SKM-1 treated with dmso at 0.1 percent for 144 hours (cell line): ENCODE data around the gene RPS6KA4.
"Not testable (repeated sequence)": the region's sequence is repeated elsewhere in the genome, so short reads cannot be mapped to it uniquely, and the experiment has no call there.

Experiments
- DNase-seq: peaks from one replicate; lab custom pipeline; 2025; ENCODE audit not compliant: unreplicated experiment; lab: John Stamatoyannopoulos, UW

Gene RPS6KA4

DNA sequence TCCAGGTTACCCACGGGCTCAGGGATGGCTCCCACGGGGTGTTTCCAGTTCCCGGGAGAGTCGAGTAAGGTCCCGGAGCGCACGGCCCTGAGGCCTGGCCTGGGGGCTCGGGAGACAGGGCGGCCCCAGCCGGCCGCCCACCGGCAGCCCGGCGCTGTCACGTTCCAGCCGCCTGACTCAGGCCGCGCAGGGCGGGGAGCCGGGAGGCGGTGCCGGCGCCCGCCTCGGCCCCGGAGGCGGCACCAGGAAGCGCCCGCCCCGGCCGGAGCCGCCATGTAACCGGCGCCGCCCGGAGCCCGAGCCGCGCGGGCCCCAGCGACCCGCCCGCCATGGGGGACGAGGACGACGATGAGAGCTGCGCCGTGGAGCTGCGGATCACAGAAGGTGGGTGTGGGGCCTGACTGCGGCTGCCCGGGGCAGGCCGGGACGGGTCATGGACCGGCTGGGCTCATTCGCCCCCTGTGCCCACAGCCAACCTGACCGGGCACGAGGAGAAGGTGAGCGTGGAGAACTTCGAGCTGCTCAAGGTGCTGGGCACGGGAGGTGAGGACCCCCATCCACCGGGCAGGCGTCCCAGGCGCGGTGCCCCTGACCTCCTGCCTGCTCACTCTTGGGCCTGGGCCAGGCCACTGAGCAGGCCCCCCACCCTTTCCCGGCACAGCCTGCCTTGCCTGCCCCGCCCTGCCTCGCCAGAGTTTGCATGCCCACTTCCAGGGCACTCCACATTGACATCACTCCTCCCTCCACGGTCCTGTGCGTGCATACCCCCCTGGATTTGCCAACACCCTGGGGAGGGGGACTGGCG, at the start of gene RPS6KA4:
RPS6KA4 (plus strand) TSS at position 256 of the 805 bp plus-strand sequence; CDS start at position 330, 74 bp downstream.
- DNase-seq: peak; percentile 8

- DNase-seq: no peak
Measured at GRCh38 chr11:64312947-64313346, 46.0 kb upstream of the RPS6KA4 start.

DNA sequence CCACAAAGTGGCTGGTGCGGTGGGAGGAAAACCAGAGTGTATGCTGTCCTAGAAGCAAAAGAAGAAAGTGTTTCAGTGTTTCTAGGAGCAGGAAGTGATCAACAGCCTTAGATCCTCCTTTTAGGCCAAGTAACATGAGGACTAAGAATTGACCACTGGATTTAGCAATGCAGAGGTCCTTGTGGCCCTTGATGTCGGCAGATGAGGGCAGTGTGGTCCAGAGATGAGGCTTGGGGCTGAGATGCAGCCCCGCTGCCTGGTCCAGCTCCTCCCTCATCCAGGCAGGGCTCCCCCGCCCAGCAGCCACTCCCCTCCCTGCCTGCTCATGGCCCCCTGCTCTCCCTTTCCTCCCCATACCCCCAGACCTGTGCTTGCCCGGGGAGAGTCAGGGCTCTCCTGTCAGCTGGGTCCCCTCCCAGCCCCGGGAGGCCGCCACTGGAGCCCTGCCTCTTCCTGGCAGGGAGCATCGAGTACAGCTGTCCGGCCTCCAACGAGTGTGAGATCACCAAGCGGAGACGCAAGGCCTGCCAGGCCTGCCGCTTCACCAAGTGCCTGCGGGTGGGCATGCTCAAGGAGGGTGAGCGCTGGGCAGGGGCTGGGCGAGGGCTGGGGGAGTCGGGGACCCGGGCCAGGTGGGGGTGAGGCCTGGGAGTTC, 45.3 kb upstream of the RPS6KA4 start:
- DNase-seq: no peak

- DNase-seq: no peak
Measured at GRCh38 chr11:64314146-64314804, 44.7 kb upstream of the RPS6KA4 start.

- DNase-seq: no peak
Measured at GRCh38 chr11:64314805-64315561, 44.0 kb upstream of the RPS6KA4 start.

DNA sequence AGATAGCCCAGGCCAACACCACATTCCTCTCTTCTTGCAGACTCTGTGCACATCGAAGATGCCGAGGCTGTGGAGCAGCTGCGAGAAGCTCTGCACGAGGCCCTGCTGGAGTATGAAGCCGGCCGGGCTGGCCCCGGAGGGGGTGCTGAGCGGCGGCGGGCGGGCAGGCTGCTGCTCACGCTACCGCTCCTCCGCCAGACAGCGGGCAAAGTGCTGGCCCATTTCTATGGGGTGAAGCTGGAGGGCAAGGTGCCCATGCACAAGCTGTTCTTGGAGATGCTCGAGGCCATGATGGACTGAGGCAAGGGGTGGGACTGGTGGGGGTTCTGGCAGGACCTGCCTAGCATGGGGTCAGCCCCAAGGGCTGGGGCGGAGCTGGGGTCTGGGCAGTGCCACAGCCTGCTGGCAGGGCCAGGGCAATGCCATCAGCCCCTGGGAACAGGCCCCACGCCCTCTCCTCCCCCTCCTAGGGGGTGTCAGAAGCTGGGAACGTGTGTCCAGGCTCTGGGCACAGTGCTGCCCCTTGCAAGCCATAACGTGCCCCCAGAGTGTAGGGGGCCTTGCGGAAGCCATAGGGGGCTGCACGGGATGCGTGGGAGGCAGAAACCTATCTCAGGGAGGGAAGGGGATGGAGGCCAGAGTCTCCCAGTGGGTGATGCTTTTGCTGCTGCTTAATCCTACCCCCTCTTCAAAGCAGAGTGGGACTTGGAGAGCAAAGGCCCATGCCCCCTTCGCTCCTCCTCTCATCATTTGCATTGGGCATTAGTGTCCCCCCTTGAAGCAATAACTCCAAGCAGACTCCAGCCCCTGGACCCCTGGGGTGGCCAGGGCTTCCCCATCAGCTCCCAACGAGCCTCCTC, 43.1 kb upstream of the RPS6KA4 start:
- DNase-seq: not testable (repeated sequence)

DNA sequence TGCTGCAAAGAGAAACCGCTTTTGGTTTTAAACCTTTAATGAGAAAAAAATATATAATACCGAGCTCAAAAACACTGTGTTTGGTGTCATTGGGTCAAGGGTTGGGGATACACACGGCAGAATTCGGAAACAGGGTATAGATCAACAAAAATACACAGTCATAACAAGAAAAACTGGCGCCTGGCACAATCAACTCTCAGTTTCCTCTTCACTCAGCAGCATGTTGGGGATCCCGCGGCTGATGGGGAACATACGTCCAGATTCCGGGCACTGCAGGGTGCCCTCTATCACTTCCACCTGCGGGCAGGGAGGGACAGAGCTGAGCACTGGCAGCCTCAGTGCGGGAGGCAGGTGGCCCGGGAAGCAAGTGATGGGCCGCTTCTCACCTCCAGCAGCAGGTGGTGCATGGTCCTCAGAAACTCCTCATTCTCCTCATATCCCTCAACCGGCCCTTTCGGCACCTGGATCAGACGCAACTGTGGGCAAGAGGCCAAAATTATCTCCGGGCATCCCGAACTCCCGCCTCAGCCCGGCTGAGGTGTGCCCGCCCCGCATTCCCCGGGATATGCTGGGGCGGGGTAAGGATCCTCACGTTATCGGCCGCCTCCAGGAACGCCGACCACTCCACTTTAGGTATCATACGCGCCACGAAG, 42.2 kb upstream of the RPS6KA4 start:
- no peak for DNase-seq

DNA sequence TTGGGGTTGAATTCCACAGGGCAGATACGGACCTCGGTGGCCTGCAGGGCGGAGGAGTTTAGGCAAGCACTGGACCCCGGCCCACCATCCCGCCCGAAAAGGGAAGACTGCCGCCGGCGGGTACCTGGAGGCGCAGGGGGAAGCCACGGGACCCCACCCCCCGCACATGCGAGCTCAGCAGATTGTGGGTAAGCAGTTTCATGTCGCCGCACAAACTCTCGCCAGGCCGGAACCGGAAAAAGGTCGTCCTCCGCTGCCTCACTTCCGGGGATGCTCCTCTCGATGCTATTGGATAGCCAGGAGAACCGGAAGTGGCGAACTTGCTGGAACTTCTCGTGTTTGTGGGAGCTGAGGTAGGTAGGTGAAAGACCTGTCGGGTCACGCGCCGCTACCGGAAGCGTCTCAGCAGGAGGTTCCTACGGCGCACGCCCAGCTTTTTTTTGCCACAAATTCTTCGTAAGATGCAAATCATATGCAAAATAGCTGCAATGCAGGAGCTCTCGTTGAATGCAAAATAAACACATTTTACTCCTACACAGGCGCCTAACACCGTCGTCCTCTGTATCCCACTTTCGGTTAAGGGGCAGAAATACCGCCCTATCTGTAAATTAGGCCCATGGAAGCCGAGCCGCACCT, 41.5 kb upstream of the RPS6KA4 start, which contains the start of gene TRMT112:
TRMT112 (minus strand) TSS at position 235 of the 636 bp plus-strand sequence; CDS start at position 202, 33 bp downstream.
- peak; percentile 95 for DNase-seq

DNA sequence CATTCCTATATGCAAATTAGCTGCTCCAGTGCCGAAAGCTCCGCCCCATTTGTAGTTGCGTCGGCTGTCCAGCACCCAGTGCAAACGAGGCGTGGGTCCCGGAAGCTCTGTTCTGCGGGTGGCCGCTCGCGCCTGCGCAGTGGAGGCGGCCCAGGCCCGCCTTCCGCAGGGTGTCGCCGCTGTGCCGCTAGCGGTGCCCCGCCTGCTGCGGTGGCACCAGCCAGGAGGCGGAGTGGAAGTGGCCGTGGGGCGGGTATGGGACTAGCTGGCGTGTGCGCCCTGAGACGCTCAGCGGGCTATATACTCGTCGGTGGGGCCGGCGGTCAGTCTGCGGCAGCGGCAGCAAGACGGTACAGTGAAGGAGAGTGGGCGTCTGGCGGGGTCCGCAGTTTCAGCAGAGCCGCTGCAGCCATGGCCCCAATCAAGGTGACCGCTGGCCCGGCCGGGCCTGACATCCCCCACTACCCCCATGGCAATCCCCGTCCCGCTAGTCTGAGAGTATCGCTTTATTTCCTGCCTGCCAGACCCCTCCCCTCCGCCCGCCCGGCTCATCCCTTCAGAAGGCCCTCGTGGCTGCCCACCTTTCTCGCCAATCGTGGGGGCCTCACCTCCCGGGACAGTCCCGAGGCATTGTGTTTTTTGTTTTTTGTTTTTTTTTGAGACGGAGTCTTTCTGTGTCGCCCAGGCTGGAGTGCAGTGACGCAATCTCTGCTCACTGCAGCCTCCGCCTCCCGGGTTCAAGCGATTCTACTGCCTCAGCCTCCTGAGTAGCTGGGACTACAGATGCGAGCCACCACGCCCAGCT, 40.8 kb upstream of the RPS6KA4 start, which contains the start of gene PRDX5:
PRDX5 (plus strand) TSS at position 161 of the 805 bp plus-strand sequence; CDS start at position 256, 95 bp downstream.
- DNase-seq: peak; percentile 97

GRCh38 chr11:64318766-64319761, 39.9 kb upstream of the RPS6KA4 start:
- DNase-seq: peak; percentile 39

DNA sequence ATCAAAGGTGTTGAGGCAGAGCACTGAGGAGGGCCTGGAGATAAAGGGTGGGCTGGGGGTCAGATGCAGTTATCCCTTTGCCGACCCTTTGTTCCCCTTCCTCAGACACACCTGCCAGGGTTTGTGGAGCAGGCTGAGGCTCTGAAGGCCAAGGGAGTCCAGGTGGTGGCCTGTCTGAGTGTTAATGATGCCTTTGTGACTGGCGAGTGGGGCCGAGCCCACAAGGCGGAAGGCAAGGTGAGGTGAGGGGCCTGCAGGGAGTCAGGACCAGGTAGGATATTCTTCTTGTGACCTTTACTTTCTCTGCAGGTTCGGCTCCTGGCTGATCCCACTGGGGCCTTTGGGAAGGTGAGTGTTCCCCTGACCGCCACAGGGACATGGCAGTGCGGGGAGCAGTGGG, 38.4 kb upstream of the RPS6KA4 start:
- DNase-seq: no peak

GRCh38 chr11:64321026-64321425, 37.9 kb upstream of the RPS6KA4 start:
- DNase-seq: no peak

DNA sequence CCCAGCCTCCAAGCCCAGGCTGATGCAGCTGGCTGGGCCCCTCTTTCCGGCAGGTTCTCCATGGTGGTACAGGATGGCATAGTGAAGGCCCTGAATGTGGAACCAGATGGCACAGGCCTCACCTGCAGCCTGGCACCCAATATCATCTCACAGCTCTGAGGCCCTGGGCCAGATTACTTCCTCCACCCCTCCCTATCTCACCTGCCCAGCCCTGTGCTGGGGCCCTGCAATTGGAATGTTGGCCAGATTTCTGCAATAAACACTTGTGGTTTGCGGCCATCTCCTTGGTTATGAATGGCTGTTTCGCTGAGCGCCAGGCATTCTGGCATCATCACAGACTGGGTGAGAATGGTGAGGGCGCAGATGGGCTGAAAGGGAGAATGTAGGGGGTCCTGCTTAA, 37.4 kb upstream of the RPS6KA4 start:
- DNase-seq: no peak

DNA sequence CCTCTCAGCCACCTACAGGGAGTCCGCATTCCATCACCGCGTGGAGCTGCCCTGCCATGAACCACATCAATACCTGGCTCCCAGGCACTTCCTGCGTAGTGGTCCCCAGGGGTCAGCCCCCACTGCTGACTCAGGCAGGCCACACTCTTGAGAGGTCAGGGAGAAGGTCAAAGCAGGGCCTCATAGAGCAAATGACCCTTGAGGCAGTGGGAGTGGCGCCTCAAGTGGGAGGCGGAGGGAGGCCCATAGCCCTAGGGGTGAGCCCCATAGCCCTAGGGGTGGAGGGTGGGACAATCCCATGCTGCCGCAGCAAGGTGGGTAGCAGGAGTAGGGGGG, 36.1 kb upstream of the RPS6KA4 start:
- no peak for DNase-seq

DNA sequence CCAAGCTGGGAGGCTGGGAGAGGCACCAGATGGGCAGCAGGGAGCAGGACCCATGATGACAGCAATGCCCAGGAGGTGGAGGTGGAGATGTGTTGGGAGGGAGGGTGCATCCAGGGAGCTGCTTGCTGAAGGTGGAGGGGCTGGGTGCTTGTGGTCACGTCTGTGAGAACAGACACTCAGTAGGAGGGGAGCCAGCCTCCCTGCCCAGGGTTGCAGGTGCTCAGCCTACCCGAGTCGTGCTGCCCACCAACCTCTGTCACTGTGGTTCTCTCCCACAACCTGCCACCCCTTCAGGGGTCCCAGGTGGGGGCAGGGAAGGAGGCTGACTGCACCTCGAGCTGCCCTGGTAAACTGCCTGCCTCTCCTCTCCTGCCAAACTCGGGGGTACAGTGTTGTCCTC, 35.6 kb upstream of the RPS6KA4 start:
- no peak for DNase-seq

GRCh38 chr11:64323984-64324383, 35.0 kb upstream of the RPS6KA4 start:
- DNase-seq: not testable (repeated sequence)
